ENCODE data around the gene GET3.
"Not testable (repeated sequence)": the region's sequence is repeated elsewhere in the genome, so short reads cannot be mapped to it uniquely, and the experiment has no call there.

The GET3 gene

DNA sequence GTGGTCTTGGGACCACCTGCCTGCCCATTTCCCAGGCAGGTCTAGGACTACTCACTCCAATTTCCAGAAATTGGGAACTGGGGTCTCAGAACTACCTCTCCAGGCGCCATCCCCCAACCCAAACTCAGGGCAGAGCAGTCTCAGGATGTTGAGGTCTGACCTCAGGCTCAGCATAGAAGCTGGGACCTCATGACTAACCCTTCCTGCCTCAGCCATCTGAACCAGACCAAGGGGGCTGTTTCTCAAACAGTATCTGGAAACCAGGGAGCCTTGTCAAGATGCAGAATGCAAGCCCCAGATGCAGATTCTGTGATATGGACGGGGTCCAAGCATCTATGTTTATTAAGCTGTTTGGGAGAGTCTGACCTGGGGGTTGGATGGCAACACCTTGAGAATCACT is 42.2 kb upstream of the GET3 start:
- TF ChIP-seq, protein P1, sequence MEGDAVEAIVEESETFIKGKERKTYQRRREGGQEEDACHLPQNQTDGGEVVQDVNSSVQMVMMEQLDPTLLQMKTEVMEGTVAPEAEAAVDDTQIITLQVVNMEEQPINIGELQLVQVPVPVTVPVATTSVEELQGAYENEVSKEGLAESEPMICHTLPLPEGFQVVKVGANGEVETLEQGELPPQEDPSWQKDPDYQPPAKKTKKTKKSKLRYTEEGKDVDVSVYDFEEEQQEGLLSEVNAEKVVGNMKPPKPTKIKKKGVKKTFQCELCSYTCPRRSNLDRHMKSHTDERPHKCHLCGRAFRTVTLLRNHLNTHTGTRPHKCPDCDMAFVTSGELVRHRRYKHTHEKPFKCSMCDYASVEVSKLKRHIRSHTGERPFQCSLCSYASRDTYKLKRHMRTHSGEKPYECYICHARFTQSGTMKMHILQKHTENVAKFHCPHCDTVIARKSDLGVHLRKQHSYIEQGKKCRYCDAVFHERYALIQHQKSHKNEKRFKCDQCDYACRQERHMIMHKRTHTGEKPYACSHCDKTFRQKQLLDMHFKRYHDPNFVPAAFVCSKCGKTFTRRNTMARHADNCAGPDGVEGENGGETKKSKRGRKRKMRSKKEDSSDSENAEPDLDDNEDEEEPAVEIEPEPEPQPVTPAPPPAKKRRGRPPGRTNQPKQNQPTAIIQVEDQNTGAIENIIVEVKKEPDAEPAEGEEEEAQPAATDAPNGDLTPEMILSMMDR (IDR thresholded peaks at IDR 0.05; ENCODE audit: insufficient read depth, low read length, missing control alignments) = no peak
- CTCF ChIA-PET = interaction anchor here (1.0 to 2.8 kb wide), 3 partner anchors 9 to 152 kb away, joined by 3 to 17 read pairs (median 4); no protein-coding TSS in a partner anchor
- DNase-seq (ENCODE audit: low read depth, low spot score) = no peak
- H3K4me3 ChIP-seq (ENCODE audit: low read depth, low read length) = no peak overlapping the region; the same call in 1 of the 2 replicates
- POLR2A ChIA-PET = interaction anchor here (2.2 kb wide), 1 partner anchor 14 kb away, joined by 12 read pairs; the partner anchor contains the start of gene DHPS

DNA sequence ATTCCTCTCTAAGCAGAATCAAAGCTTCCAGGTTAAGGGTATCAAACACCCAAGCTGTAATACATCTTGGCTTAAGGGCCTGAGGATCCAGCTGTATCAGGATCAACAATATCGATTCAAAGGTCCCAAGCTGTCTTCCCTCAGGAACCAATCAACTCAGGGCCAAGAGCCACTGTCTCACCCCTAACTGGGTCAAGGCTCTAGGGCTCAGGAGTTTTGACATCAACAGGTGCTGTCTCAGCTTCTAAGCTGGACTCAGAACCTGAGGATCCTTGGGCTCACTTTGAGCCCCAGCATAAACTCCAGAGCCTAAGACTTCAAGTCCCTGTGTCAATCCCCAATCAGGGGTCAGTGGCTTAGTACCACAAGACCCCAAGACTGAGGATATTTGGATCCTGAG is 41.8 kb upstream of the GET3 start:
- POLR2A ChIA-PET = interaction anchor here (2.0 to 2.2 kb wide), 2 partner anchors 14 to 97 kb away, joined by 8 to 12 read pairs; partner anchors contain the start of genes DHPS and JUNB
- CTCF ChIA-PET = interaction anchor here (1.0 to 2.8 kb wide), 3 partner anchors 9 to 152 kb away, joined by 3 to 17 read pairs (median 4); no protein-coding TSS in a partner anchor
- no peak for DNase-seq (ENCODE audit: low read depth, low spot score)
- H3K4me3 ChIP-seq (ENCODE audit: low read depth, low read length) = peak overlapping the region; percentile 97
- TF ChIP-seq, protein P1 (IDR thresholded peaks at IDR 0.05; ENCODE audit: insufficient read depth, low read length, missing control alignments) = no peak

DNA sequence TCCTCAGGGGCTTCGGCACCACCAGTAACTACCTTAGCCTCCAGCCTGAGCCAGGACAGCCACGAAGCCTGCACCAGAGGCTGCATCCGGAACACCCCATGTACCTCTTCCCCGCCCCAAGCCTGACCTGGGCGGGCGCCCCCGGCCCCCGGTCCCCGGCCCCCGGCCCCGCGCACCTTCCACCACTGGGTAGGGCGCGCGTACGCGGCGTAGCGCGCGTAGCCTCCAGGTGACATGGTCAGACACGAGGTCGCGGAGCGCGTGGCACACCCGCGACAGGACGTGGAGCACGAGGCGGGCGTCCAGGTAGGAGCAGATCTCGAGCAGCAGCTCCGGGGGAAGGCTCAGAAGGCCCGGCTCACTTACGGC is 41.3 kb upstream of the GET3 start:
- ChIA-PET CTCF (interaction anchor here (1.0 to 2.8 kb wide), 7 partner anchors 8 to 152 kb away, joined by 3 to 17 read pairs (median 6); no protein-coding TSS in a partner anchor), POLR2A (interaction anchor here (0.6 to 2.2 kb wide), 8 partner anchors 9 to 96 kb away, joined by 3 to 12 read pairs (median 4); partner anchors contain the start of genes DHPS, JUNB and TRIR)
- TF ChIP-seq, protein P1 (IDR thresholded peaks at IDR 0.05; ENCODE audit: insufficient read depth, low read length, missing control alignments) = no peak
- DNase-seq (ENCODE audit: low read depth, low spot score) = no peak
- peak overlapping the region; percentile 97 for H3K4me3 ChIP-seq (ENCODE audit: low read depth, low read length)

DNA sequence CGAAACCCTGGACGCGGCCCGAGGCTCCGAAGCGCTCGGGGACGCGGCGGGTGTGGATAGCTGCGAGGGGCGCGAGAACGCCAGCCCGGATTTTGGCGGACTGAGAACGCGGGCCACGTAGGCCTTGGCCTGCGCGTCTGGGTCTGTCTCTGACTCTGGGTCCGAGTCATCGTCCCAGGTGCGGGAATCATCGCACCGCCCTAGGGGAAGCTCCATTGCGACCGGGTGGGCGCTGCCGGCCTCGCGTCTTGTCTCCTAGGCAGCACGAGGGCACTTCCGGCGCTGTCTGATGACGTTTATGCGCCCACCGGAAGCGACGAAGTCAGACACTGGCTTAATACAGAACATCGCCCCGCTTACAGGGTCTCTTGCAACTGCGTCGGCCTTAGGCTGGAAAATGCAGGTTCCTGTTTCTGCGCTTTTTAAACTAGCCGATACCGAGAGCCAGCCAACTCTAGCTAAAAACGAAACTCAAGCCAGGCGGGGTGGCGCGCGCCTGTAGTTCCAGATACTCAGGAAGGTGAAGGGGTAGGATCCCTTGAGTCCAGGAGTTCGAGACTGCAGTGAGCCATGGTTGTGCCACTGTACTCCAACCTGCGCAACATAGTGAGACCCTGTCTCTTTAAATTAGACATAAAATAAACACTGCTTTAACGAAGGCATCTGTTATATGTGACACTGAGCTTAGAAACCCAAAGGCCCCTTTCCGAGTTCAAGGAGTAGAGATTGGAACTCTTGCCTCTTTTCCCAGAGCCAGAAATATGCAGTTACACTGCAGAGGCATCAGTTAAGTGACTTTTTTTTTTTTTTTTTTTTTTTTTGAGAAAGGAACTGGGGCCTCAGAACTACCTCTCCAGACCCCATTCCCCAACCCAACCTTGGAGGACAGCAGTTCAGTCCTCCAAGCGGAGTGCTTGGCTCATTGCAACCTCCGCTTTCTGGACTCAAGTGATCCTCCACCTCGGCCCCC is 40.6 kb upstream of the GET3 start, which contains the start of gene FBXW9:
Gene FBXW9 (minus strand): TSS at position 266 of the 970 bp plus-strand sequence. CDS start 50 bp downstream, at position 216.
- peak within 1 kb of the TSS; percentile 97 for H3K4me3 ChIP-seq (ENCODE audit: low read depth, low read length)
- ChIA-PET POLR2A (interaction anchor here (0.6 to 2.2 kb wide), 9 partner anchors 10 to 151 kb away, joined by 3 to 12 read pairs (median 4); partner anchors contain the start of genes DHPS, JUNB and TRIR), CTCF (interaction anchor here (1.0 to 4.1 kb wide), 9 partner anchors 15 to 151 kb away, joined by 3 to 17 read pairs (median 6); no protein-coding TSS in a partner anchor)
- TF ChIP-seq, protein P1 (IDR thresholded peaks at IDR 0.05; ENCODE audit: insufficient read depth, low read length, missing control alignments) = no peak
- peak; percentile 63 for DNase-seq (ENCODE audit: low read depth, low spot score)

DNA sequence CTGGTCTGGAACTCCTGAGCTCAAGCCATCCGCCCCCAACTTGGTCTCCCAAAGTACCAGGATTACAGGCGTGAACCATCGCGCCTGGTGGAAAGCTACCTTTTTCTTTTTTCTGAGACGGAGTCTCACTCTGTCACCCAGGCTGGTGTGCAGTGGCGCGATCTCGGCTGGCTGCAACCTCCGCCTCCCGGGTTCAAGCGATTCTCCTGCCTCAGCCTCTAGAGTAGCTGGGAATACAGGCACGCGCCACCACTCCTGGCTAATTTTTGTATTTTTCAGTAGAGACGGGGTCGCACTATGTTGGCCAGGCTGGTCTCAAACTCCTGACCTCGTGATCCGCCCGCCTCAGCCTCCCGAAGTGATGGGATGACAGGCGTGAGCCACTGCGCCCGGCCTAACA is 39.9 kb upstream of the GET3 start:
- POLR2A ChIA-PET = interaction anchor here (1.3 to 2.0 kb wide), 4 partner anchors 12 to 151 kb away, joined by 3 to 8 read pairs (median 4); partner anchors contain the start of genes JUNB and TRIR
- not testable (repeated sequence) for H3K4me3 ChIP-seq (ENCODE audit: low read depth, low read length); DNase-seq (ENCODE audit: low read depth, low spot score)
- CTCF ChIA-PET = interaction anchor here (0.6 to 4.1 kb wide), 9 partner anchors 14 to 635 kb away, joined by 3 to 17 read pairs (median 6); no protein-coding TSS in a partner anchor

DNA sequence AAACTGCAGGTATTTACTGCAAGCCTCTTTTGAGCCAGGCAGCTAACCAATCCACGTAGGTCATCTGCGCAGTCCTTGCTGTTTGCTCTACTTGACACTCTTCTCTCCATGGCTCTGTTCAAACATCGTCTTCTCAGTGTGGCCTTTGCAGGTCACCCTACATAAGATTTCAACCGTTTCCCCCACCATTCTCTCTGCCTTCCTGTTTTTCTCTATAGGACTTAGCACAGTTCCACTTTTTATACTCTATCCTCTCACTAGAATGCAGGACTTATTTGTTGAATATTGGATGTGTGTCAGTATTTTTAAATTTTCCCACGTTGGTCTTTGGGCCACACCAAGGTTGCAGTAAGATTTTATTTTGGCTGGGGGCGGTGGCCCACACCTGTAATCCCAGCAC is 39.2 kb upstream of the GET3 start:
- TF ChIP-seq, protein P1 (IDR thresholded peaks at IDR 0.05; ENCODE audit: insufficient read depth, low read length, missing control alignments) = no peak
- DNase-seq (ENCODE audit: low read depth, low spot score) = no peak
- CTCF ChIA-PET = interaction anchor here (0.6 to 4.1 kb wide), 5 partner anchors 10 to 636 kb away, joined by 3 to 12 read pairs (median 5); no protein-coding TSS in a partner anchor
- POLR2A ChIA-PET = no interaction called here
- H3K4me3 ChIP-seq (ENCODE audit: low read depth, low read length) = no peak overlapping the region
